MM.1S (cell line): Measurements from ENCODE around the gene NFYC.

Source experiments
- EZH2 ChIP-seq: fragments of 300-600 bp; sonication (generic); optimal IDR thresholded peaks from 2 replicates; pipeline ENCODE3; 2017; ENCODE audit warnings: low read depth, mild to moderate bottlenecking, antibody characterized with exemption, low read length, mixed read lengths
- EZH2phosphoT487 ChIP-seq: fragments of 300-600 bp; sonication (generic); IDR thresholded peaks from 2 replicates; pipeline ENCODE4 v1.6.1; 2018; ENCODE audit warnings: antibody characterized with exemption, low read length
- TF ChIP-seq, protein P1 (sequence below): fragments of 300-600 bp; sonication (generic); IDR thresholded peaks from 2 replicates; pipeline ENCODE4 v1.5.1; 2016; ENCODE audit warnings: antibody characterized with exemption, low read length, mixed read lengths

DNA sequence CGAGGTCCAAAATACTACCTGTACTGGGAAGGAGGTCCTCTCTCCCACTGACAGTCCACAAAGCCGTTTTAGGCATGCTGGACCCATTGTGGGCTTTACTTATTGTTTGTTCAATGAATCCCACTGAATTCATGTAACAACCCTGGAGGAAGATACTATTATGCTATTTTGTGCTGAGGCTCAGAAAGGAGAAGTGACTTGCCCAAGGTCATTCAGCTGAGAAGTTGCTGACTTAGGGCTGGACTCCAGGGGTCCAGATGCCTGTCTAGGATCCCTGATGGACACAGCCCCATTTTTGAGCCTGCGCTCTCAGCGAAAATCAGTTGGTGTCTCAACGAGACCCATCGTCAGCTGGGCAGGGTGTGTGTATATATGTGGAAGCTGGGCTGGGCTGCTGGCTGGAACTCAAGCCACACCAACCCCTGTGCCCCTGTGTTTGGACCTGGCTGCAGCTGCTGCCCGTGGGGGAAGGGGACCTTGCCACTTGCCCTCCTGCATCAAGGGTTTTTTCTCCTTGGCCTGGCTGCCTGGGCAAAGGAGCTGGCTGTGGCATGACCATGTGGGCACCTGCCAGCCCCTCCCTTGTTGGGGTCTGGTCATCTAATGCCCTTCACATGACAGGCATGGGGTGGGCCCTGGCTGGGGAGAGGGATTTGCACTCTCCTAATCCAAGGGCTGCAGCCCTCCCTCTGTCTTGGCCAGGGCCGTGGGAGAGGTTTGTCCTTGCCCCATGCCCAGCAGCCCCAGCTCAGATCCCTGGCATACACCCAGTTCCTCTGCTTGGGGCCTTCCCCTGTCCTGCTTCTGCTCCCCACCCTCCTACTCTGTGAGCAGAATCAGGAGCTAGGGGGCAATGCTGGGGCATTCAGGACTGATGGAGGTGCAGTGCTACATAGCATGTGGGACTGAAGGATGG lies 107.1 kb downstream of the NFYC start:
- TF ChIP-seq, protein P1, sequence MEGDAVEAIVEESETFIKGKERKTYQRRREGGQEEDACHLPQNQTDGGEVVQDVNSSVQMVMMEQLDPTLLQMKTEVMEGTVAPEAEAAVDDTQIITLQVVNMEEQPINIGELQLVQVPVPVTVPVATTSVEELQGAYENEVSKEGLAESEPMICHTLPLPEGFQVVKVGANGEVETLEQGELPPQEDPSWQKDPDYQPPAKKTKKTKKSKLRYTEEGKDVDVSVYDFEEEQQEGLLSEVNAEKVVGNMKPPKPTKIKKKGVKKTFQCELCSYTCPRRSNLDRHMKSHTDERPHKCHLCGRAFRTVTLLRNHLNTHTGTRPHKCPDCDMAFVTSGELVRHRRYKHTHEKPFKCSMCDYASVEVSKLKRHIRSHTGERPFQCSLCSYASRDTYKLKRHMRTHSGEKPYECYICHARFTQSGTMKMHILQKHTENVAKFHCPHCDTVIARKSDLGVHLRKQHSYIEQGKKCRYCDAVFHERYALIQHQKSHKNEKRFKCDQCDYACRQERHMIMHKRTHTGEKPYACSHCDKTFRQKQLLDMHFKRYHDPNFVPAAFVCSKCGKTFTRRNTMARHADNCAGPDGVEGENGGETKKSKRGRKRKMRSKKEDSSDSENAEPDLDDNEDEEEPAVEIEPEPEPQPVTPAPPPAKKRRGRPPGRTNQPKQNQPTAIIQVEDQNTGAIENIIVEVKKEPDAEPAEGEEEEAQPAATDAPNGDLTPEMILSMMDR: no peak
- TF ChIP-seq EZH2phosphoT487 (no peak), EZH2 (no peak)
